ENCODE measurements around the gene TRIO.

TRIO gene

GRCh38 chr5:14471507-14471906 lies 328.4 kb downstream of the TRIO start:
- Histone ChIP-seq H3K9me3 (ENCODE audit: control insufficient read depth, insufficient read depth, low read length) (no peaks in the 10 kb centered on the region), H3K27me3 (ENCODE audit: control insufficient read depth, low read length) (no peaks in the 10 kb centered on the region), H3K4me2 (ENCODE audit: low read length) (no peak overlapping the region), H3K36me3 (ENCODE audit: control insufficient read depth, low read length) (peaks cover 14% of the 10 kb centered on the region), H3K79me2 (ENCODE audit: control insufficient read depth, low read length) (no peaks in the 10 kb centered on the region), H3K4me1 (ENCODE audit: control insufficient read depth, low read length) (no peaks in the 10 kb centered on the region), H3K4me3 (ENCODE audit: low read length) (no peak overlapping the region), H3K27ac (ENCODE audit: low read depth, low read length) (no peak overlapping the region), H3K9me2 (replicated peaks; ENCODE audit: control insufficient read depth, low read length) (no peaks in the 10 kb centered on the region), H4K20me1 (ENCODE audit: control insufficient read depth, insufficient read depth, low read depth, low read length) (no peaks in the 10 kb centered on the region), H3F3A (ENCODE audit: control insufficient read depth, insufficient read depth) (no peaks in the 10 kb centered on the region)
- TF ChIP-seq, protein P1, sequence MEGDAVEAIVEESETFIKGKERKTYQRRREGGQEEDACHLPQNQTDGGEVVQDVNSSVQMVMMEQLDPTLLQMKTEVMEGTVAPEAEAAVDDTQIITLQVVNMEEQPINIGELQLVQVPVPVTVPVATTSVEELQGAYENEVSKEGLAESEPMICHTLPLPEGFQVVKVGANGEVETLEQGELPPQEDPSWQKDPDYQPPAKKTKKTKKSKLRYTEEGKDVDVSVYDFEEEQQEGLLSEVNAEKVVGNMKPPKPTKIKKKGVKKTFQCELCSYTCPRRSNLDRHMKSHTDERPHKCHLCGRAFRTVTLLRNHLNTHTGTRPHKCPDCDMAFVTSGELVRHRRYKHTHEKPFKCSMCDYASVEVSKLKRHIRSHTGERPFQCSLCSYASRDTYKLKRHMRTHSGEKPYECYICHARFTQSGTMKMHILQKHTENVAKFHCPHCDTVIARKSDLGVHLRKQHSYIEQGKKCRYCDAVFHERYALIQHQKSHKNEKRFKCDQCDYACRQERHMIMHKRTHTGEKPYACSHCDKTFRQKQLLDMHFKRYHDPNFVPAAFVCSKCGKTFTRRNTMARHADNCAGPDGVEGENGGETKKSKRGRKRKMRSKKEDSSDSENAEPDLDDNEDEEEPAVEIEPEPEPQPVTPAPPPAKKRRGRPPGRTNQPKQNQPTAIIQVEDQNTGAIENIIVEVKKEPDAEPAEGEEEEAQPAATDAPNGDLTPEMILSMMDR (IDR thresholded peaks at IDR 0.05; ENCODE audit: low read depth, low read length, poor library complexity, severe bottlenecking) = no peak
- no peak for TF ChIP-seq EZH2phosphoT487 (IDR thresholded peaks at IDR 0.05; ENCODE audit: borderline replicate concordance, low read length)

DNA sequence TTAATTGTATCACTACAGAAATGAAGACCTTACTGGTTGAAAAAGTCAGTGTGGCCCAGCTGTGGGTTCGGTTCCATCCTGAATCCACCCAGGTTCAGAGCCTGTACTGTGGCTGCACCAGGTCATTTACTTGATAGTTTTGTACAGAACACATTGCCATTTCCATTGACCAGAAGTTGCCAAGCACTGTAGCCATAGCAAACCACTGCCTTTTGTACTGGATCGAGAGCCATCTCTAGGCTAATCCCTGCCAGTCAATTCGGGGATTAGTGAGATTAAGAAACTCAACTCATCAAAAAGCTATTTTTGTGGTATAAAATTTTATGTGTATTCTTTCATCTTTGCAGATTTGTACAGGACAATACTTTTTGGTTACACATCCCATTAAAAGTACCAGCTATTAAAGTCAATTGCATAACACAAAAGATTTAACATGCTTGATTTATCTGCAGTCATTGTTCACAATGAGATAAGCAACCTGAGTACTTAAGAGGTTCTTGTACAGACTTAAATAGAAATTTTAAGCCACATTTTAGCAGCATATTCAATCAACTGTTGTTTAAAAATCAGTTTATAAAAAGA lies 329.9 kb downstream of the TRIO start:
- H3K9me2 ChIP-seq (replicated peaks; ENCODE audit: control insufficient read depth, low read length) = no peaks in the 10 kb centered on the region
- H3K4me2 ChIP-seq (ENCODE audit: low read length) = no peak overlapping the region
- no peaks in the 10 kb centered on the region for H3K27me3 ChIP-seq (ENCODE audit: control insufficient read depth, low read length)
- no peaks in the 10 kb centered on the region for H3K4me1 ChIP-seq (ENCODE audit: control insufficient read depth, low read length)
- no peaks in the 10 kb centered on the region for H4K20me1 ChIP-seq (ENCODE audit: control insufficient read depth, insufficient read depth, low read depth, low read length)
- no peaks in the 10 kb centered on the region for H3K79me2 ChIP-seq (ENCODE audit: control insufficient read depth, low read length)
- H3K9me3 ChIP-seq (ENCODE audit: control insufficient read depth, insufficient read depth, low read length) = no peaks in the 10 kb centered on the region
- H3K4me3 ChIP-seq (ENCODE audit: low read length) = no peak overlapping the region
- no peaks in the 10 kb centered on the region for H3F3A ChIP-seq (ENCODE audit: control insufficient read depth, insufficient read depth)
- peaks cover 19% of the 10 kb centered on the region for H3K36me3 ChIP-seq (ENCODE audit: control insufficient read depth, low read length)
- H3K27ac ChIP-seq (ENCODE audit: low read depth, low read length) = no peak overlapping the region
- TF ChIP-seq, protein P1 (IDR thresholded peaks at IDR 0.05; ENCODE audit: low read depth, low read length, poor library complexity, severe bottlenecking) = no peak
- no peak for TF ChIP-seq EZH2phosphoT487 (IDR thresholded peaks at IDR 0.05; ENCODE audit: borderline replicate concordance, low read length)

DNA sequence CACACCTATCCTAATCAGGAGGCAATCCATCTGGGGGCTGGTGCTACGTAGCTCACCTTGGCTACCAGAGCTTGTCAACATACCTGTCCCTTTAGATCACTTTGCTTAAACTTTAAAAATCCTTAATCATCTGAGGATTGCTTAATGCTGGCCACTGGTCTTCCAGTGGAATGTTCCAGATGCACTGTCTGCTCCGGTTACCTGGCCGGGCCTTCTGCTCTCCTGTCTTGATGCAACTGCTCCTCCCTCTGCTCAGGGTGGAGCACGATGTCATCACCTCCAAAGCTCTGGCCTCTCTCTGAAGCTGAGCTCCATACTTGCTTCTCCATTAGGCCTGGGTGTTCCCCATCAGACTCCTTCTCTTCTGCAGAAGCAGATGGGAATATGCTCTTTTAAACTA lies 331.9 kb downstream of the TRIO start:
- no peaks in the 10 kb centered on the region for H3K79me2 ChIP-seq (ENCODE audit: control insufficient read depth, low read length)
- H3K27me3 ChIP-seq (ENCODE audit: control insufficient read depth, low read length) = no peaks in the 10 kb centered on the region
- H3K36me3 ChIP-seq (ENCODE audit: control insufficient read depth, low read length) = peaks cover 23% of the 10 kb centered on the region
- H3K27ac ChIP-seq (ENCODE audit: low read depth, low read length) = no peak overlapping the region
- no peaks in the 10 kb centered on the region for H3F3A ChIP-seq (ENCODE audit: control insufficient read depth, insufficient read depth)
- H3K4me1 ChIP-seq (ENCODE audit: control insufficient read depth, low read length) = no peaks in the 10 kb centered on the region
- TF ChIP-seq EZH2phosphoT487 (IDR thresholded peaks at IDR 0.05; ENCODE audit: borderline replicate concordance, low read length) = no peak
- H3K4me2 ChIP-seq (ENCODE audit: low read length) = no peak overlapping the region
- H3K4me3 ChIP-seq (ENCODE audit: low read length) = no peak overlapping the region
- no peaks in the 10 kb centered on the region for H4K20me1 ChIP-seq (ENCODE audit: control insufficient read depth, insufficient read depth, low read depth, low read length)
- H3K9me3 ChIP-seq (ENCODE audit: control insufficient read depth, insufficient read depth, low read length) = no peaks in the 10 kb centered on the region
- no peaks in the 10 kb centered on the region for H3K9me2 ChIP-seq (replicated peaks; ENCODE audit: control insufficient read depth, low read length)

GRCh38 chr5:14476786-14477435 lies 333.8 kb downstream of the TRIO start:
- Histone ChIP-seq H3K27me3 (ENCODE audit: control insufficient read depth, low read length) (no peaks in the 10 kb centered on the region), H3K9me3 (ENCODE audit: control insufficient read depth, insufficient read depth, low read length) (no peaks in the 10 kb centered on the region), H3K79me2 (ENCODE audit: control insufficient read depth, low read length) (no peaks in the 10 kb centered on the region), H3K4me1 (ENCODE audit: control insufficient read depth, low read length) (no peaks in the 10 kb centered on the region), H3K4me3 (ENCODE audit: low read length) (no peak overlapping the region), H3K4me2 (ENCODE audit: low read length) (no peak overlapping the region), H4K20me1 (ENCODE audit: control insufficient read depth, insufficient read depth, low read depth, low read length) (no peaks in the 10 kb centered on the region), H3K36me3 (ENCODE audit: control insufficient read depth, low read length) (peaks cover 21% of the 10 kb centered on the region), H3K9me2 (replicated peaks; ENCODE audit: control insufficient read depth, low read length) (no peaks in the 10 kb centered on the region), H3F3A (ENCODE audit: control insufficient read depth, insufficient read depth) (no peaks in the 10 kb centered on the region), H3K27ac (ENCODE audit: low read depth, low read length) (no peak overlapping the region)
- TF ChIP-seq EZH2phosphoT487 (IDR thresholded peaks at IDR 0.05; ENCODE audit: borderline replicate concordance, low read length) = no peak
- TF ChIP-seq, protein P1 (IDR thresholded peaks at IDR 0.05; ENCODE audit: low read depth, low read length, poor library complexity, severe bottlenecking) = no peak
